Activated naive CD4-positive, alpha-beta T cell treated with anti-CD3 and anti-CD28 coated beads, Interleukin-2, amount 50 U/mL, for 24 hours (primary cell): ENCODE data around the gene CS.

Experiments used
- H3K27ac Mint-ChIP-seq: one replicate; pipeline ENCODE4 v1.8.0; 2021; ENCODE audit warnings: mild to moderate bottlenecking, mixed read lengths
- H3K27me3 Mint-ChIP-seq: one replicate; pipeline ENCODE4 v1.8.0; 2021; ENCODE audit warnings: mixed read lengths
- H3K36me3 Mint-ChIP-seq: one replicate; pipeline ENCODE4 v1.8.0; 2021; ENCODE audit warnings: mixed read lengths
- H3K4me1 Mint-ChIP-seq: one replicate; pipeline ENCODE4 v1.8.0; 2021; ENCODE audit warnings: mixed read lengths
- H3K4me3 Mint-ChIP-seq: one replicate; pipeline ENCODE4 v1.8.0; 2021; ENCODE audit warnings: mild to moderate bottlenecking, mixed read lengths
- H3K9me3 Mint-ChIP-seq: one replicate; pipeline ENCODE4 v1.8.0; 2021; ENCODE audit warnings: mixed read lengths

Gene CS

DNA sequence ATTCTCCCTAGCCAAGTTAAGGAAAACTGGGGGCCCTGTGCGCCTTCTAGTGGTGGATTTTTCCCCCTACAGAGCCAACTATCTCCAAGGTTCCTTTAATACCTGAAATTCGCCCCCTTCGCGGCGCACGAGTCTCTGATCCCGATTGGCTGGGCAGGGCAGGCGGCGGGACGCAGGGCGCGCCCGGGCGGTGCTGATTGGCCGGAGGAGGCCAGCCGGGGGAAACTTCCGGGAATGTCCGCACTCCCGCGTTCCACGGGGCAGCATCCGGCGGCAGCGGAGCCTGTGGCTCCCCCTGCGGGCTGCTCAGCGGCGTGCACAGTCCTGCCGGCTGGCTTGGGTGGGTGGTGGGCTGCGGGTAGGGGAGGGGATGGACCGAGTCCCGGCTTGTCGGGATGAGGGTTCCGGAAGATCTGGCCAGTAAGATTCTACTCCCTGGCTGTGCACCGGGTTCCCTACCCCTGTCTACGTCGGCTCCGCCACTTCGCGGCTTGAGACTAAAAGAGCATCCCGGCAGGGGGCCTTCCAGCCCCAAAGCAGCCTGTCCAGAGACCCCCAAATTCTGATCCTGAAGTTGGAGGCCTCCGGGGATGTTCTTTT is 75.9 kb downstream of the CS start, which contains the start of gene NABP2:
TSS of gene NABP2 (plus strand) at position 241 of the 600 bp plus-strand sequence. CDS start 515 bp downstream, outside the sequence.
- Mint-ChIP-seq H3K27me3 (no peaks in the 10 kb centered on the region), H3K4me1 (peaks cover 42% of the 10 kb centered on the region), H3K4me3 (peak within 1 kb of the TSS; percentile 97), H3K36me3 (peaks cover 2% of the 10 kb centered on the region), H3K9me3 (no peaks in the 10 kb centered on the region), H3K27ac (peak within 1 kb of the TSS; percentile 85)

DNA sequence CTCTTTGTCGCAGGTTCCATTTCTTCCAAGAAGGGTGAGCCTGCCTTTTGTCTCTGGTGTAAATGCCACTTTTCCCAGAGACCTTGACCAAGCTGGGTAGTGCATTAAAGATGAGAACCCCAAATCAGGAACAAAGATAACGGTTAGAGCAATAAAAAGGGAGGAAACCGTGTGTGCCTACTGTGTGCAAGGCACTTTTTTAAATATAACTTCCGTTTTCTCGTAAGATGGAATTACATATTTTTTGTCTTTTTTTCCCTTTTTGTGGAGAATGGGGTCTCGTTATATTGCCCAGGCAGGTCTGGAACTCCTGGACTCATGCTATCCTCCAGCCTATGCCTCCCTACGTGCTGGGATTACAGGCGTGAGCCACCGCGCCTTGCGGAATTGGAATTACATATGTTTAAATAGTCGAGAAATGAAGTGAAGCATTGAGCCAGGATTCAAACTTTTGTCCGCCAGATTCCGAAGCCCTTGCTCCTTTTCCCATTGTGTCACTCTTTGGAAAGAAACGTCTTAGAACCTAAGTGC is 76.5 kb downstream of the CS start:
- H3K36me3 Mint-ChIP-seq: peaks cover 2% of the 10 kb centered on the region
- H3K4me1 Mint-ChIP-seq: peaks cover 42% of the 10 kb centered on the region
- H3K4me3 Mint-ChIP-seq: peak overlapping the region; percentile 97
- no peaks in the 10 kb centered on the region for H3K27me3 Mint-ChIP-seq
- peak overlapping the region; percentile 85 for H3K27ac Mint-ChIP-seq
- no peaks in the 10 kb centered on the region for H3K9me3 Mint-ChIP-seq

- no peaks in the 10 kb centered on the region for H3K9me3 Mint-ChIP-seq
- peaks cover 42% of the 10 kb centered on the region for H3K4me1 Mint-ChIP-seq
- H3K4me3 Mint-ChIP-seq: peak overlapping the region; percentile 97
- peak overlapping the region; percentile 99 for H3K27ac Mint-ChIP-seq
- peaks cover 2% of the 10 kb centered on the region for H3K36me3 Mint-ChIP-seq
- H3K27me3 Mint-ChIP-seq: no peaks in the 10 kb centered on the region
These were observed 77.6 kb downstream of the CS start for GRCh38 chr12:56222531-56222895.

DNA sequence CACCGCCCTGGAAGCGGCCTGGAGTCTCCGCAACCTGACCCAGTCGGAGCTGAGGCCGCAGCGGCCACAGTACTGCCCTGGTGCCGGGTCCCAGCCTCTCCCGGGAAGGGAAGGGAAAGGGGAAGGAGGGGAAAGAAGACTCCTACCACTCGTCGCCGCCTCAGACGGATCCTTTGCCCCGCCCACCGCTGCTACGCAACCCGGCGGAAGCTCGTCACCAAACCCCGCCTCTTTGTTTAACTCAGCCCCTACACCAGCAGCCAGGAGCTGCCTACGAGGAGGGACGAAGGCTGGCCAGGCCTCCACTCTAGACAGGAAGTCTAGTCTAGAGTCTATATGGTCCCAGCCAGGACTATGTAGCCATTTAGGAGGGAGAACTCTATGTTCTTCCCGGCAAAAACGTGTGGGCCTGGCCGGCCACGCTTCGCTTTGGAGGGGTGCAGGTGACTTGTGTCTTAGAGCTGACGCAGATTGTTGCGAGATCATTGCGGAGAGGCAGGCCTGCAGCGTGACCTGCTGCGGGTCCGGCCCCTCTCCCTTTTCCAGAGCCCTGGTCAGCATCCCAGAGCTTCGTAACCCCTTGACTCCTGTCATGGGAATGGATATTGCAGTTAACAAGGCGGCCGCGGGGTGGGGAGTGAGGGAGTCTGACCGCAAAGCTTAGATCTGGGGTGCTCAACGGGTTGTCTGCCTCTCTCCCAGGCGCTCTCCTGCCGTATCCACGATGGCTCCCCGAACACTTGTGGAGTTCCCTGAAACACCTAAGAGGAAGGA is 78.2 kb downstream of the CS start, which contains the start of gene RNF41:
TSS of gene RNF41 (minus strand) at position 166 of the 774 bp plus-strand sequence. CDS start 7,875 bp downstream, outside the sequence.
- Mint-ChIP-seq H3K4me3 (peak within 1 kb of the TSS; percentile 97), H3K9me3 (no peaks in the 10 kb centered on the region), H3K36me3 (peaks cover 2% of the 10 kb centered on the region), H3K27me3 (no peaks in the 10 kb centered on the region), H3K4me1 (peaks cover 42% of the 10 kb centered on the region), H3K27ac (peak within 1 kb of the TSS; percentile 99)
